NCI-H2029 (cell line): Measurements from ENCODE around the gene TUBGCP3.
"Not testable (repeated sequence)": the region's sequence is repeated elsewhere in the genome, so short reads cannot be mapped to it uniquely, and the experiment has no call there.

Experiments used
- DNase-seq: peaks from one replicate; lab custom pipeline; 2025; lab: John Stamatoyannopoulos, UW

The TUBGCP3 gene

GRCh38 chr13:112526146-112526853, 61.7 kb downstream of the TUBGCP3 start:
- DNase-seq = no peak

GRCh38 chr13:112525356-112525945, 62.5 kb downstream of the TUBGCP3 start:
- no peak for DNase-seq

- no peak for DNase-seq
These were observed 65.4 kb downstream of the TUBGCP3 start for GRCh38 chr13:112522578-112522977.

- no peak for DNase-seq
These were observed 66.8 kb downstream of the TUBGCP3 start for GRCh38 chr13:112521073-112521685.

GRCh38 chr13:112519517-112520060, 68.4 kb downstream of the TUBGCP3 start:
- DNase-seq = no peak

GRCh38 chr13:112516218-112516617, 71.7 kb downstream of the TUBGCP3 start:
- no peak for DNase-seq

- no peak for DNase-seq
These were observed 74.2 kb downstream of the TUBGCP3 start for GRCh38 chr13:112513761-112514160.

- DNase-seq = no peak
These were observed 76.8 kb downstream of the TUBGCP3 start for GRCh38 chr13:112510987-112511685.

- no peak for DNase-seq
These were observed 77.8 kb downstream of the TUBGCP3 start for GRCh38 chr13:112510002-112510780.

GRCh38 chr13:112509190-112509589, 78.8 kb downstream of the TUBGCP3 start:
- DNase-seq = no peak

- no peak for DNase-seq
These were observed 81.9 kb downstream of the TUBGCP3 start for GRCh38 chr13:112506046-112506445.

GRCh38 chr13:112496166-112496565, 91.8 kb downstream of the TUBGCP3 start:
- DNase-seq = no peak

GRCh38 chr13:112495465-112495864, 92.5 kb downstream of the TUBGCP3 start:
- DNase-seq = no peak

GRCh38 chr13:112489199-112489598, 98.8 kb downstream of the TUBGCP3 start:
- DNase-seq = no peak

- not testable (repeated sequence) for DNase-seq
These were observed 99.5 kb downstream of the TUBGCP3 start for GRCh38 chr13:112488343-112489050.

GRCh38 chr13:112487127-112487517, 100.8 kb downstream of the TUBGCP3 start:
- DNase-seq = no peak

GRCh38 chr13:112486386-112487126, 101.4 kb downstream of the TUBGCP3 start:
- no peak for DNase-seq

- DNase-seq = not testable (repeated sequence)
These were observed 102.1 kb downstream of the TUBGCP3 start for GRCh38 chr13:112485814-112486213.

GRCh38 chr13:112483299-112483698, 104.7 kb downstream of the TUBGCP3 start:
- DNase-seq = no peak

- DNase-seq = no peak
These were observed 106.5 kb downstream of the TUBGCP3 start for GRCh38 chr13:112481458-112481857.
